RWPE1 (cell line): Measurements from ENCODE around the gene SPN.
"Not testable (repeated sequence)": the region's sequence is repeated elsewhere in the genome, so short reads cannot be mapped to it uniquely, and the experiment has no call there.

ENCODE experiments used
- CTCF ChIA-PET: fragments of 350-600 bp; sonication (Branson Sonifier 250); formaldehyde crosslinking; extraction: SDS; loops from one replicate; lab custom pipeline; 2021; lab: Yijun Ruan, JAX
- POLR2A ChIA-PET: fragments of 400-600 bp; formaldehyde crosslinking; extraction: SDS; loops from one replicate; lab custom pipeline; 2020; ENCODE audit warnings: antibody characterized with exemption; ENCODE audit not compliant: low non-redundant PET; lab: Yijun Ruan, JAX
- DNase-seq: peaks from one replicate; pipeline ENCODE4 v3.0.0; 2012; ENCODE audit warnings: low spot score
- H3K27ac ChIP-seq: fragments of 450-650 bp; 2 replicates; pipeline ENCODE4 v1.5.1; 2017
- TF ChIP-seq, protein P1 (sequence below): fragments of 450-650 bp; conservative IDR thresholded peaks from 2 replicates; pipeline ENCODE4 v1.5.1; 2017; ENCODE audit warnings: low read depth, mild to moderate bottlenecking

SPN gene

DNA sequence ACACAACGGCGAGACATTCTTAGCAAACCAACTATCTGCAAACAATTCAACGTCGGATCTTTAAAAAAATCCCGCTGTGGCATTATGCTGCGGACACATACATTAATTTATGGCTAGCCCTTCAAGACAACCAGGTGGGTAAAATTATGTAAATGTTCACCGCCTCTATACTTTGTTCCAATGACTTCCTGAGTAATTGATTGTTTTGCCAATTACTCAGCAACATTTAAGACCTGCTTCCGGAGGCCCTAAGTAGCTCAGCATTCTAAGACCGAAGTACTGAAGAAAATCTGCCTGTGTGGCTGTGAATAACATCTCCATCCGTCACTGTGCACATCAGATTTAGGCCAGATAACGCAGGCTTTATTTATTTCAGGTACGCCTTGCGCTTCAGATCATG, 39.2 kb downstream of the SPN start:
- DNase-seq, result no peak

DNA sequence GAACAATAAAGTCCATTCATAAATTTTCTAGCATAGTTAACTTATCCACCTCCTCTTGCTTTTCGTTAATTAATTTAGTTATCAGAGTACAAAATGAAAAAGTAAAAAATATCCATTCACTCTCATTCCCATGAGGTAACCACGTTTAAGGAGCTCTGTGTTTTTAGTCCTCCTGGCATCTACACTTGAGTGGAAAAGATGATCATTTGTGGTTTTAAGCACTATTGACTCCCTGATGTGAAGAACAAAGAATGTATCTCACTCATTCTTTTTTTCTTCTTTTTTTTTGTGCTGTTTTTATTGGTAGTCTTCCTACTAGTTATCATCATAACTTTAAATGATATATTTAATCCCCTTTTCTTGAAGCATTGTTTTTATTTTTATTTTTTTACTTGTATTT, 42.0 kb downstream of the SPN start:
- CTCF ChIA-PET, result no interaction called here
- TF ChIP-seq, protein P1, sequence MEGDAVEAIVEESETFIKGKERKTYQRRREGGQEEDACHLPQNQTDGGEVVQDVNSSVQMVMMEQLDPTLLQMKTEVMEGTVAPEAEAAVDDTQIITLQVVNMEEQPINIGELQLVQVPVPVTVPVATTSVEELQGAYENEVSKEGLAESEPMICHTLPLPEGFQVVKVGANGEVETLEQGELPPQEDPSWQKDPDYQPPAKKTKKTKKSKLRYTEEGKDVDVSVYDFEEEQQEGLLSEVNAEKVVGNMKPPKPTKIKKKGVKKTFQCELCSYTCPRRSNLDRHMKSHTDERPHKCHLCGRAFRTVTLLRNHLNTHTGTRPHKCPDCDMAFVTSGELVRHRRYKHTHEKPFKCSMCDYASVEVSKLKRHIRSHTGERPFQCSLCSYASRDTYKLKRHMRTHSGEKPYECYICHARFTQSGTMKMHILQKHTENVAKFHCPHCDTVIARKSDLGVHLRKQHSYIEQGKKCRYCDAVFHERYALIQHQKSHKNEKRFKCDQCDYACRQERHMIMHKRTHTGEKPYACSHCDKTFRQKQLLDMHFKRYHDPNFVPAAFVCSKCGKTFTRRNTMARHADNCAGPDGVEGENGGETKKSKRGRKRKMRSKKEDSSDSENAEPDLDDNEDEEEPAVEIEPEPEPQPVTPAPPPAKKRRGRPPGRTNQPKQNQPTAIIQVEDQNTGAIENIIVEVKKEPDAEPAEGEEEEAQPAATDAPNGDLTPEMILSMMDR, result no peak
- H3K27ac ChIP-seq, result no peak overlapping the region
- POLR2A ChIA-PET, result no interaction called here
- no peak for DNase-seq

More for the DNA sequence above, 39.2 kb downstream of the SPN start:
- no peak overlapping the region for H3K27ac ChIP-seq
- ChIA-PET POLR2A (no interaction called here), CTCF (interaction anchor here (0.8 kb wide), 1 partner anchor 329 kb away, joined by 3 read pairs; no protein-coding TSS in a partner anchor)
- TF ChIP-seq, protein P1, result no peak

DNA sequence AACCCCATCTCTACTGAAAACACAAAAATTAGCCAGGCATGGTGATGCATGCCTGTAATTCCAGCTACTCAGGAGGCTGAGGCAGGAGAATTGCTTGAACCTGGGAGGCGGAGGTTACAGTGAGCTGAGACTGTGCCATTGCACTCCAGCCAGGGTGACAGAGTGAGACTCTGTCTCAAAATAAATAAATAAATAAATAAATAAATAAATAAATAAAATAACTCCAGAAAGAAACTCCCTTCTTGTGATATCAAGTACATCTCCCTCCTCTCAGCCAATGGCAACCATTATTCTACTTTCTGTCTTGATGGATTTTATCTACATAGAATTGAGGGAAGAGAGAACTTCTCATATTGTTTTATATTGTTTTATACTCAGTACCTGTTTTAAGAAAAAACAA, 44.1 kb downstream of the SPN start:
- CTCF ChIA-PET, POLR2A ChIA-PET, H3K27ac ChIP-seq, DNase-seq: not testable (repeated sequence)

DNA sequence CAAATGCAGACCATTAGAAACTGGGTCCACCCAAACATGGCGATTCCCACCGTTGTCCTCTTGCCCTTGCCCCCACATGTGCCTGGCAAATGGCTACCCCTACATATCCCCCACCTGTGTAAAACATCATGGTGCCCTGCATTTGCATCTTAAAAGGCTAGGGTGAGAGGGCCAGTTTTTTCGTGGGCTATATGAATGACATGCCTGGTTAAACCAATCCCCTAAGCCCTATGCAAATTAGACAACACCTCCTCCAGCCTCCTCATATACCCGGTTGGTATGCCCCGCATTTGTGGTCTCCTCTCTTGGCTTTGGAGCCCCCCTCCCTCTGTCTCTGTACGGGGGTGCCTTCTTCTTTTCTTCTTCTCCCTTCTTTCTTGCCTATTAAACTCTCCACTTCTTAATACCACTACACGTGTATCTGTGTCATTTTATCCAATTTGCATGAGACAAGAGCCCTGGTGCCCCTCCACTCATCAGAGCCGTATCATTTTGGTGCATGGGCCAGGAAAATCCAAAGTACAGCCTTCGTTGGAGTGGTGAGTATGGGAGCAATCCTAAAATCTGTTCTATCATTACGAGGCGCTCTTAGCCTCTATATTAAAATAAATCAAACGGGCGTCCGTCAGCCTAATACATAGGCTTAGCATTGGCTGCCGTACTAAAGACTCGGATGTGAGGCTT, 46.0 kb downstream of the SPN start:
- no peak for DNase-seq
- ChIA-PET POLR2A (no interaction called here), CTCF (interaction anchor here (1.8 kb wide), 1 partner anchor 9 kb away, joined by 5 read pairs; no protein-coding TSS in a partner anchor)
- TF ChIP-seq, protein P1, result no peak
- no peak overlapping the region for H3K27ac ChIP-seq

DNA sequence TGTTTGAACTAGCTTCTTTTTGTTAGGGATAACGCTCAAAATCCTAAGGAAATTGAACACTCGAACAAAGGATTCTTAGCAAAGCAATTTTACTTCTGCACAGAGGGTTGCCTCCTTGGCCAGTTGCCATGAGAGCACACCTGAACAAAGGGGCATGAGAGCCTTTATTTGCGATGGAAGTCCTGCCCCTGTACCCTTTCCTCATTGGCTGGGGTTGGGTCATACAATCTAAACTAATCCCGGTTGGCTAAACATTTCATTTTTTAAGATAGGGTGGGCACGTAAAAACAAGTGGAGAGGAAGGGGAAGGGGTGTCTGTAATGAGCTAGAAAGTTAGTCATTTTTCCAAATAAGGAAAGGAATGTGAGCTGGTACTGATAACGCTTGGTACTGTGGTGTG, 46.6 kb downstream of the SPN start:
- POLR2A ChIA-PET, DNase-seq, H3K27ac ChIP-seq: not testable (repeated sequence)
- CTCF ChIA-PET, result interaction anchor here (1.8 kb wide), 1 partner anchor 9 kb away, joined by 5 read pairs; no protein-coding TSS in a partner anchor

DNA sequence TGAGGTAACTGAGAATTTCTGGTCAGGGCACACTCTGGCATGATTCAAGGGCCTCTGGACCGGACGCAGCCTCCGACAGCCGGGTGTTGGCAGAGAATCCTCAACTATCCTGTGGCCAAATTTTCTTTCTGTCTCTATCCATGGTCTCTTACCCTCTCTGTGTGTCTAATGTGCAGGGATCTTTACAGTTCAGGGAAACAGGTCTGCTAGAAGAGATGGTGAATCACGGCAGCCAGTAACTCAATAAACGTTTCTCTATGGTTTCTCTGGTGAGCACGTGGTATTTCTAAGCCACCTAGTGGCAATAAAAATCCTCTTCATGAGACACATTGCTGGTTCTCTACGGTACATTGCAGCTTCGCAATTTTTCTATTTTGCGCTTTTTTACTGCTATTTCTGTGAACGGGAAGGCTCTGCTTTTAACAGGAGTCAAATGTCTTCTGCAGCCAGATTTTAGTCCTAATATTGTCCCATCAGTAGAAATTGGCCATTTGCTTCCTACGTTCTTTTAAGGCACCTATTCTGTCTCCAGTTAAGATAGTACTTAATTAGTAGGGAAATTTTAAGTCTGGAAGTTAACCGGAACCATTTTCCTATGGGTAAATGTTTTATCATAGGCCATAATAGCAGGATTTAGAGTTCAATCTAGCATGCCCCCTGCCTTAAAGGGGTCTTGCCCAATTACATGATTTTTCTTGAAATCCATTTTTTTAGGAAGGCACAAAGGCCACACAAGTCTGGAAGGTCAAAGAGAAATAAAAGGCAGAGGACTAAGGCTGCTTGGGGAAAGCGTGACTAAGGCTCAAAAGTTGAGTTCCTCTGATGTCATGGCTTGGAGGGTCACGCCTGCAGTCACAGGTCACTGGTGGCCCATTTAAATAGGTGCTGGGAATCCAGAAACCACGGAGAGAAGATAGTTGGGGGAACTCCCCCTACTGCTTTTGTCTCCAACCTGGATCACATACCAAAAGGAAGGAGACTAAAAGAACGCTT, 47.5 kb downstream of the SPN start:
- TF ChIP-seq, protein P1, result peak; percentile 59
- no peak overlapping the region for H3K27ac ChIP-seq
- ChIA-PET POLR2A (no interaction called here), CTCF (interaction anchor here (1.8 kb wide), 1 partner anchor 10 kb away, joined by 5 read pairs; no protein-coding TSS in a partner anchor)
- peak; percentile 62 for DNase-seq

DNA sequence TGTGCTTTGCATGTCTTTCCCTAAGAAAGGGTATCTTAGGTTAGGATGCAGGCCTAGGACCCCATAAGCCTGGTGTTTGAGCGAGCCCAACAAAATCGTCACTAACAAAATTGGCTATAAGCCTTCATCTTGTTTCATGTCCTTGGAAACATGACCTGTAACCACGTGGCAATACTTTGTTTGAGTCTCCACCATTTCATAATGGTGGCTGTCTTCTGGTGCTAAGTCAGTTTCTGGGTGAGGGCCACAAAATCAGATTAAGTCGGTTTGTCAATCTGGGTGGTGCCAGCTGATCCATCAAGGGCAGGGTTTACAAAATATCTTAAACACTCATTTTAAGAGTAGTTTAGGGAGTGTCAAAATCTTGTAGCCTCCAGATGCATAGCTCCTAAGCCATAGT, 49.8 kb downstream of the SPN start:
- TF ChIP-seq, protein P1, result no peak
- ChIA-PET CTCF (no interaction called here), POLR2A (no interaction called here)
- no peak overlapping the region for H3K27ac ChIP-seq
- no peak for DNase-seq
